NCI-H2081 (cell line): ENCODE results near the gene MUC2.

ENCODE experiments used
- DNase-seq, 2 experiments: peaks; one replicate each; lab custom pipeline; 2025; lab: John Stamatoyannopoulos, UW

Gene MUC2

DNA sequence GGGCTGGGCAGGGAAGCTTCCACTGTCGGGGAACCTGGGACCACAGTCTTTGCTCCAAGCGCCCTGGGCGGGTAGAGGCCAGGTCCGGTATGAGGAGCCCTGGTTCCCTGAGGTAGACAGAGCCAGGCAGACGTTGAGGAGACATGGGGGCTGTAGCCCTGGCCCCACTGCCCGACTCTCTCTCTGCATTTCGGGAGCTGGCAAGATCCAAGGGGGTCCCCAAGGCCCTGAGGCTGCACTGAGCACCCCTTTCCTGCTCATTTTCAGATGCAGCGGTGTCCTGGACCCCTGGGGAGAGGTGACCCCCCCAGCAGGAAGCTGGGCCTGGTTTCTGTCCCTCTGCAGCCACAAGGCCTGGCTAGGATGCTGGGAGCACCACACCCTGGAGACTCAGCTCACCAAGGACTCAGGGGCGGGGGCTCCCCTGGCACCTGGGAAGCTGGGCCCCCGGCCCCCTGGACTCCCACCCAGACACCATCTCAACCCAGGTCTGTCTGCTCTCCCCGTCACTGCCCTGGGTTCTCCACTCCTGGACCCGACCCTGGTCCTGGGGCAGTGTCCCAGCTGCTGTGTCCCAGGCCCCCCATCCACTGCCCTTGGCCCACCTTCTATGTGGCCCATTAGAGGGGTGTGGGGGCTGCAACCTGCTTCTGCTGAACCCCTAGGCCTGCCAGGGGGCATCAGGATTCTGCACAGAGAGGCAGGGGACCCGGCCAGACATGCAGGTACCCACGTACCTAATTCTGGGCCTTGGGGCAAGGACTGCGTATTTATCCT lies 23.1 kb upstream of the MUC2 start:
- no peak for DNase-seq

DNA sequence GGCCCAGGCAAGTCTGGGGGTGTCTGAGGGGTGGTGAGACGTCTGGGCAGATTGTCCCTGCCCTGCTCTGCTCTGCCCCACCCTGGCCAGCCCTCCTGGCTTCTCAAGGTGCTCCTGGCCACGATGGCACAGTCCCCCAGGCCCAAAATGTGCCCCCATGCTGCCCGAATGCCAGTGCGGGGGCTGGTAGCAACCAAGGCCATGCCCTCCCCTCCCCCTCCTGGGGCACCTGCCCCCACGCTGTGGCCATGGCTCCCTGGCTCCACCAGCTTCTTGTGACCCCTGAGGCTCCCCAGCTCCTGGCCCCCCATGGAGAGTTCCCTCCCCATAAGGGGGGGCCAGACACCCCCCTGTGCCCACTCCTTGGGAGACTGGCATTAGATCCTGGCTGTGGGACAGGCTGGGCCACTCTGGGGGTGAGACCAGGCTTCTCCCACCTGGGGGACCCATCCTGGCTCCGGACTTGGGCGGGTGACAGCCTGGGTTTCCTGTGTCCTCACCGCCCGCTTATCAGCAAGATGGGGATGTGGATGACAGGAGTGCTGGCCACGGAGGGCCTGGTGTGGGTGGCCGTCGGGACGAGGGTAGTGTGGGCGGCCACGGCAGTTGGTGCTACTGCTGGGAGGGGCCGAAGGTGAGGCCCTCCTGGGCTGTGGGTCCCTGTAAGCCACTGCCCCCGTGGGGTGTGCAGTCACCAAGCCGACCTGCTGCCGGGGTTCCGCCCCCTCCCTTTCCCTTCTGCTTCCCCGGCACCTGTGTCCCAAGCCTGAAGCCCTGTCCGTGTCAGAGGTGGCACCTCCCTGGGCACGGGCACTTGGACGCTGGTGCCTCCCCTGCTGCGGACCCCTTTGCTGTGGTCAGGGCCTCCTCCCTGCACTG lies 22.3 kb upstream of the MUC2 start:
- no peak for DNase-seq

DNA sequence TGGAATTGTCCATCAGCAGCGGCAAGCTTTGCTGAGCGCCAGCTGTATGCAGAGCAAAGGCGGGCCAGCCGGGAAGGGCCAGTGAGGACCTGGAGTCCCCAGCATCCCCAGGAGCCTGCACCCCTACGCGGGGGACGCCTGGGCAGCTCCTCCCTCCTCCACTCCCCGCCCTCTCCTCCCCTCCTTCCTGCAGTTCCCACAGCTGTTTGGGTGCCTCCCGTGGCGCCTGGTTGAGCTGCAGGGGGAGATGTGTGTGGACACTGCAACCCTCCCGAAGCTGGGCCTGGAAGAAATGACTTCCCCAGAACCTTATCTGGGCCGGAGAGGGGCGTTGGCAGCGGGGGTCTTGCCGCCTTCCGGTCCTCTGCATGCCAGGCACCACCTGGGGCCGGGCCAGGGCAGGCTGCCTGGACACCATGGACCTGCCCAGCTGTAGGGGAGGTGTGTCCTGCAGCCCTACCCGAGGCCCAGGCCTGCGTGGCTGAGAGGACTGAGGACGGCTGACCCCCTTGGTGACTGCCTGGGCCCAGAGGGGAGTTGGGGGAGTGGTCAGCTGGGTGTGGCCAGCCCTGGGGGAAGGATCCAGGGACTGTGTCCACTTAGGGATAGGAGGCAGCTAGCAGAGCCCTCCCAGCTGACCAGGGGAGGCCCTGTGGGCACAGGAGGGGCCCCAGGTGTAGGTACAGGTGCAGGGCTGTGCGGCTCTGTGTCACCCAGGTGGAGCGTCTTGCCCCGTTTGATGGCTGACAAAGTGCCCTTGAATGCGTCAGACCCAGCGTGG lies 21.4 kb upstream of the MUC2 start:
- DNase-seq: no peak

DNA sequence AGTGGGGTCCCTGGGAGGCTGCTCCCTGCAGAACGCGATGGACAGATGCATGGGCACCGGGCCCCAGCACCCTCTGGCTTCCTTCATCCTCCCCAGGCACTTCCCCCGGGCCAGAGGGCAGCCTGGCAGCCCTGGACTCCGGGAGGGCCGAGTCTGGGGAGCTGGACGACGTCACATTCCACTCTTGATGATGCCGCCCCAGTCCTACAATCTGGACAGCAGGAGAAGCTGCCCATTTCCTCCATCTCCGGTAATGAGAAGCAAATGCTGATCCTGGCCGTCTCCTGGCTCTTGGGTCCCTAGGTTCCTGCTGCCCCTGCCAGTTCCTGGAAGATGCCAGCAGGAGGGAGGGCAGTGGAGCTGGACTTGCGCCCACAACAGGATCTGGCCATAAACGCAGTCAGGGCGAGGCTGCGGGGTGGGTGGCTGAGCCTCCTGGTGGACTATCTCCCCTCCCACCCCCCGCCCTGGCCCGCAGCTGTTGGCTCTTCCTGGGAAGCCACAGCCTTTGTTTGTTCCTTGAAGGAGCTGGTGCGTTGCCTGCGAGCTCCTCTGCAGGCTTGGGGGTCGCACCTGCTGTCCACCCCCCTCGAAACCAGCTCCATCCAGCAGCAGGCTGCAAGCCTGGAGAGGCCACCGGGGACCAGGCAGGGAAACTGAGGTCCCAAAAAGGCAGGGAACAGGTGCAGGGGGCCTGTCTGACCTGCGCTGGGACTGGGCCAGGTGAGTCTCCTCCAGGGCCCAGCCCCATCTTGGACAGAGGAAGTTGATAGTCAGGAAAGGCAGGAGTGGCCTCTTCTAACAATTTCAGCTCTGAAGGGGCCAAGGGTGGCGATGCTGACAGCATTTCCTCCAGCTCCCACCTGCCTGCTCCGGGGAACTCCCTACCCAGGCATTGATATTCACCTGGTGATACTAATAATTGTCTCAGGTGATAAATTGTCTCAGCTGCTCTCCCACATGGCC lies 20.2 kb upstream of the MUC2 start:
- DNase-seq: no peak

DNA sequence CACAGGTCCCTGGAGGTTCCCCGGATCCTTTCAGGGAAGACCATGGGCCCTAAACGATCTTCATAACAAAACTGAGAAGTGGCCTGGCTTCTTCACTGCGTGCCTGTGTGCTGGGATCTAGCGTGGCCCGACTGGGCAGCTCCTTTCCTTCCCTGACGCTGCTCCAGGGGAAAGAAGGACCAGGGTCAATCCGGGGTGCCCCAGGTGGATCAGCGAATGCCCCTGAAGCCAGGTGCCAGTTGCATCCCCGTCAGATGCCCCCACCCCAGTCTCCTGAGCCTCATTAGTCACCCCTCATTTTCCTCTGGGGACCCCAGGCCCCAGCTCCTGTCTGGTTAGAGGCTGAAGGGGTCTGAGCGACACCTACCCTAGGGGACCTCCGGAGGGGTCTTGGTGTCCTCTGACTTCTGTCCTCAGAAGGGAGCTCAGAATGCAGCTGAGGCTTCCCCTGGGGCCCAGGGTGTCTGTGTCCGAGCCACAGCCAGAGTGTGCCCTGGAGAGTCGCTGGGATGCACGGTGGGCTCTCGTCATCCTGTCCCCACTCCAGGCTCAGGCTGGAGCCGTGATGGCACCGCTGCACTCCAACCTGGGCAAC lies 19.5 kb upstream of the MUC2 start:
- no peak for DNase-seq

DNA sequence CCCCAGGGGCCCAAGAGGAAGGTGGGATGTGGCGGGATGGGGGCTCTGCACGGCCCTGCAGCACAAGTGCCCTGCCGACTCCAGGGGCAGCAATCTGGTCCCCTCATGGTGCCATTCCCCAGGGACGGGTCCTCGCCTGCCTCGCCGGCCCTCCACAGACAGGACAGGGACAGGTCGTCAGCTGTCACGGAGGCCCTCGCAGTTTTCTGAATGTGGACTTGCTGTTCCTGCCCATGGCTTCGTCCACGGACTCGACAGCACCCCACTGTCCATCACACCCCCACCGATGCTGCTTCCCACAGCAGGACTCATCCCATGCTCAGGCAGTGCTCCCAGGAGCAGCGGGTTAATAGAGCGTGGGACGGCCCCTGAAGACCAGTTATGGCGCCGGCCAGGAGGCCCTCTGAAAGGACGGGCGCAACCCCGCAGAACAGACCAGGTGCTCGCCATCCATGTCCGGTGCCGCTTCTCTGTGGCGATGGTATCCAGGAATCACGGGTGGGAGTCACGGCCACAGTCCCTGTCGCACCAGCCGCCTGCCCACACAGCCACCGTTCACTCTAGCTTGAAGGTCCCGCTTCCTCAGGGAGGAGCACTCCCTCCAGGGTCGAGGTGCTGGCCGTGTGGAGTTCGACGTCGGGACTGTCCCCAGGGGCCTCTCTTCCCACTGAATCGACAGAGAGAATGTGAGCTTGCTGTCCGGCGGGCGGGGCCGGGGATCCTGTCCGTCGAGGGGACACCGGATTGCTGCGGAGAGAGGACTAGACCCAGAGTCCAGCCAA lies 18.5 kb upstream of the MUC2 start:
- no peak for DNase-seq

DNA sequence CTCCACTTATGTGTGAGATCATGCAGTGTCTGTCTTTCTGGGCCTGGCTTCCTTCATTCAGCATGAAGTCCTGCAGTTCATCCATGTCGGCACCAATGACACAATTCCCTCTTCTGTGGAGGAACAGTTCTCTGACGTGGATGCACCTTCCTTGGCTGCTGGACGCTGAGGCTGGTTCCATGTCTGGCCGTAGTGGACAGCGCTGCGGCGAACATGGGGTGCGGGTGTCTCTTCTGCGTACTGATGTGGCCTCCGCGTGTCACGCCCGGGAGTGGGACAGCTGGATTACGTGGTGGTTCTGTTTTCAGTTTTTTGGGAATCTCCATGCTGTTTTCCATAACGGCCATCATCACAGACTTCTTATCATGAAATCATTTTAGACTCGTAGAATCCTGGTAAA lies 16.9 kb upstream of the MUC2 start:
- no peak for DNase-seq

DNA sequence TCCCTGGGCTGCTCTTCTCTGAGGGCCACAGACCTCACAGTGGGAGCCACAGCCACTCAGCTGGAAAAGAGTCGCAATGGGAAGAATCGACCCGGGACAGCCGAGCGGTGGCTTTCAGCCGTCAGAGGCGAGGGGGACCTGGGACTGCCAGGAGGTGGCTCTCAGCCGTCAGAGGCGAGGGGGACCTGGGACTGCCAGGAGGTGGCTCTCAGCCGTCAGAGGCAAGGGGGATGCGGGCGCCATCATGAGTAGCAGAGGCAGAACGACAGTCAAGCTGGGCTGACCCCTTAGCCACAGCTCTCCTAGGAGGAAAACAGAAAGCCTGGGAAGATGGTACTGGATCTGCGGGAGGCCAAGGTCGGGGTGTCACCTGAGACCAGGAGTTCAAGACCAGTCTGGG lies 14.9 kb upstream of the MUC2 start:
- no peak for DNase-seq

DNA sequence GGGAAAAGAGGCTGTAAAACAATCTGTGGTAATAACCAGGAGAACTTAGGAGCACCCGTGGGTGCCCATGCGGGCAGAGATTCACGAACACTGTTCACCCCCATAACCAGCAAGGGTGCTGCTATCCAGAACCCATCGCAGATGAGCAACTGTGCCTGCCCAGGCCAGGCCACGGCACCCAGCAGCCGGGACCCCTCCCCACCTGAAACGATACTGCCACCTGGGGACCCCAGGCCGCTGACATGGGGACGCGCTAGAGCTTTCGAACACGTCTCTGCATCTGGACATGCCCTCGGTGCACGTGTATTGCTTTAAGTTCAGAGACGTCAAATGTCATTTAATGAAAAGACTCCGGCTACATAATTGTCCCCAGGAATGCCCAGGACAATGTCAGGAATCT lies 14.3 kb upstream of the MUC2 start:
- no peak for DNase-seq

DNA sequence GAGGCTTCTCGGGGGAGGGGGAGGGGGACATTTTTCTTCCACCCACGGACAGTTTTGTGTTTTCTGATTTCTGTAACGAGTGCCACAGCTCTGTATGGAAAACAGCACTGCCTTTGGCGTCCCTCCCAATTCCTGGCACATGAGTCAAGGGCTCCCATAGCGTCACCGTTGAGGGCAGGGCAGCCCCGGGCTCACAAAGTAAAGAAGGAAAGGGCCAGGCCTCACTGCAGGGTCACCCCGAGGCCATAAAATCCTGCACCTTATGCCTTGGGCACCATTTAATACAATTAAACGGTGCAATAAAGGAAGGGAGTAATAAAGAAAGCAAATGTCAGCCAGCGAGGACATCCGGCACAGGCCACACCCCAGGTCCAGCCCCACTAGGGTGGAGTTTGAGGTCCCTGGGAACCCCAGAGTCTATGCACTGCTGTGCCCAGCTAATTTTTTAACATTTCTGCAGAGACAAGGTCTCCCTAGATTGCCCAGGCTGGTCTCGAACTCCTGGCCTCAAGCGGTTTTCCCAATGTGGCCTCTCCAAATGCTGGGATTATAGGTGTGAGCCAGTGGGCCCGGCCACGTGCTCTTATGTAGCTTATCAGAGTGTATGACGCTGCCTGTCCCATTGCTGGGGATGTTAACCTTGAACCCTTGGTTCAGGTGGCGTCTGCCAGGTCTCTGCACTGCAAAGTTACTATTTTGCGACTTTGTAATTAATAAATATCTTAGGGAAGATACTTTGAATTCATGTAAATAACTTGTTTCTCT lies 13.6 kb upstream of the MUC2 start:
- no peak for DNase-seq

DNA sequence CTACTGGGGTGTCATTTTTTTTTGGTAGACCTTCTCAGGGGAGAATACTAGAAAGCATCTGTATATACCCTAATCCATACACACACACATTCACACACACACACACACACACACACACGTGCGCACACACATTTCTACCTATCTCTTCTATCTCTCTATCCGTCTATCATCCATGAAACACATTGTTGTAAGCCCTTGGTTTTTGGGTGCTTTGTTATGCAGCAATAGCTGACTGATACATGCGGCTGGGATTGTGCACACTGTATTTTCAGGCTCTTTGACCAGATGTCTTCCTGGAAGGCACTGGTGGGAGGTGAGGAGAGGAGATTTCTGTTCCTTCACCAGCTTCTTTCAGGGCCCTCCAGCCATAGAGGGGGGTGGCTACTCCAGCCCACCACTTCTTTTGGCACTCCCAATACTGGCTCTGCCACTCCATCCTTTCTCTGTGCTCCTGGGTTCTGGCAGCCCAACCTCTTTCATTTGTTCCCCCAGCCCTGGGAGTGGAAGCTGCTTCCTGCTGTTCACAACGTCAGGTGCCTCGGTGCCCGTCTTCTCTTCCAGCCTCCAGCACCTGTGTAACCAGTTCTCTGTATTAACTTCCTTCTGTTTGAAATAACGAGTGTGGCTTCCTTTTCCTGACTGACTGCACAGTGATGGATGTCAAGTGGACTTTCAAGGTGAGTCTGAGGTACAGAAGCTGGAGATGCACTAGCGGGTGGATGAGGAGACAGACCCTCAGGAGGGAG lies 12.4 kb upstream of the MUC2 start:
- no peak for DNase-seq

DNA sequence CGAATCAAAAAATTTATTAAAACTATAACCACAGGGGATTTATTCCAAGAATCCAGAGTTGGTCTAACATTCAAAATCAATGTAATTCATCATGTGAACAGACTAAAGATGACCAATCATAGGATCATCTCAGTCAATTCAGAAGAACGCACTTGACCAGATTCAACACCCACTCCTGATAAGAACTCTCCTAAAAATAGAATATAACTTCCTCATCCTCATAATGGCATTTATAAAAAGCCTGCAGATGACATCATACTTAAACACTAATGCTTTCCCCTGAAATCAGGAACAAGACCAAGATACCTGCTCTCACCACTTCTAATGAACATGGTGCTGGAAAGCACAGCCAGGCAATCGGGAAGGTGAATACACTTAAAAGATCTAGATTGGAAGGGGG lies 10.5 kb upstream of the MUC2 start:
- no peak for DNase-seq

DNA sequence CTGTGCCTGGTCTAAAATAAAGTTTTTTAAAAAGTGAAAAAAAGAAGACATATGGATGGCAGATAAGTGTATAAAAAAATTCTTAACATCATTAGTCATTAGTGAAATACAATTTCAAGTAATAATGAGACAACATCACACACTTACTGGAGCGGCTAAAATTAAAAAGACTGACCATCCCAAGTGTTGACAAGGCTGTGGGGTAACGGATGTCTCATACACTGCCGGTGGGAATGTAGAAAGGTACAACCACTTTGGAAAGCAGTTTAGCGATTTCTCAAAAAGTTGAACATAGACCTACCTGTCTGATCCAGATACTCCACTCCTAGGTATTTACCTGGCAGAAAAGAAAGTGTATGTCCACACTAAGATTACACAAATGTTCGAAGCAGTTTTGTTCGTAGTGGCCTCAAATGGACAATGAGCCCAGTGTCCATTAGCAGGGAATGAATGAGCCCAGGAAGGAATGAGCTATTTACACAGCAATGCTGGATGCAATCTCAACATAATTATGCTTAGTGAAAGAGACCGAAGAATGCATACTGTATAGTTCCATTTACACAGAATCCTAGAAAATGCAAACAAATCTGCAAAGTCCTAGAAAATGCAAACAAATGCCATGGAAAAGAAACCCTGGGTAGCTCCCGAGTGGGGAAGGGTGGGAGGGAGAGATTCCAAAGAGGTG lies 6.7 kb upstream of the MUC2 start:
- no peak for DNase-seq

DNA sequence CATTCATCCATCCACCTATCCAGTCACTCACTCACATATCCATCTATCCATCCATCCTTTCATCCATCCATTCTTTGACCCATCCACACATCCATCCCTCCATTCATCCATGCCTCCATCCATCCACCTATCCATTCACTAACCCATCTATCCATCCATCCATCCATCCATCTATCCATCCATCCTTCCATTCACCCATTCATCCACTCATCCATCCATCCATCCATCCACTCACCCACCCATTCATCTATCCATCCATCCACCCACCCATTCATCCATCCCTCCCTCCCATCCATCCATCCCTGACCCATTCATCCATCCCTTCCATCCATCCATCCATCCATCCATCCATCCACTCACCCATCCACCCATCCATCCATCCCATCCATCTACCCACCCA lies 4.9 kb upstream of the MUC2 start:
- DNase-seq: no peak

DNA sequence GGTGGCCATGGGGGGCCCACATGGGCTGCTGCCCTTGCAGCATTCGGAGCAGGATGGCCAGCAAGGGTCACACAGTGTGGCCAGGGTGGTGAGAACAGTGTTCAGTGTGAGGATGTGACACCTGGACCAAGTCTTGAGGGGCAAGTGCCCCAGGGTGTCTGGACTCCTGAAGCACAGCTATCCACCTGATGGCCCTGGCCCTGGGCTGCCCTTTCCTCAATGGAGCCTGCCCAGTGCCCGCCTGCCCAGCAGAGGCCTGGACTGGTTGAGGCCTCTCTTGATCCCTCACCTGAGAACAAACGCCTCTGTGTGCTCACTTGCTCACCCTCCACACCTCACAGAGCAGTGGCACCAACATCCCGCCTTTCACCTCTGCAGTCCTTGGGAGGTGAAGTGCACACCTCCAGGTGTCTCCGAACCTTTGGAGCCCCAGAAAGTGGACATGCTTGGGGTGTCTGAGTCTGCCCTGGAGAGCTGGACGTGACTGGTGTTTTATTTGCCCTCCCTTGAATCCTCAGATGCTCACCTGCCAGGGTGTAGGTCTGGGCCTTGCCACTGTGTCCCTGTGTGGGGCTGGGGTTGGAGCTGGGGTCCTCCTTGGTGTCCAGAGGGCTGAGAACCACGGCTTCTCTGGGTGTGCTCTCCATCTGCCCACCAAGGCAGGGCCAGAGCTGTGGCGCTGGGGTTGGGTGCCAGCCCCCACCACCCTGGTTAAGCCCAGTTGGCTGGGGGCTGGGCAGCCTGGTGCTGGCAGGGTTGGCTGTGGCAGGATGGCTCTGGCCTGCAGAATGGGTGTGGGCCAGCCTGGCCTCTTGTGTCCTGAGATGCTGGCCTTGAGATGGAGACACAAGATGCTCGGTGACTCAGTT lies 3.8 kb upstream of the MUC2 start:
- DNase-seq: no peak

DNA sequence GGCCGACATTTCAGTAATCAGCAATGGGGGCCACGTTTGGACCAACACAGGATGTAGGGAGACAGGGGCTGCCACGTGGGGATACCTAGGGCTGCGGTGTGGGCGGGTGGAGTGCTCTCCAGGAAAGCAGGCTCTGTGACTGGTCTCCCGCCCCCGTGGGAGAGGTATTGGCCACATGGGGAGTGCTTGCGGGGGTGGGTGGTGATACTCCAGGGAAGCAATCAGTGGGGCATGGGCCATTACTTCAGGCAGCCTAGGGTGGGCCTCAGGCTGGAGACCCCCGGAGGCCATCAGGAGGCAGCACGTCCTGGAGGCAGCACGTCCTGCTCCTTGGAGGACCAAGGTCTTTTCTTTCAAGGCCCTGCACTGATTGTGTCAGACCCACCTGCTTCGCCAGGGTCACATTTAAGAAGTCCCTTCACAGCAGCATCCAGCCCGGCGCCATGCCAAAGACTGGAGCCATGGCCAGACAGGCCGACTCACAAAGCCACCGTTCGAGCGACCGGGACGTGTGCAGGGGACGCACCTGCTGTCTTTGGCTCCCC lies 3.0 kb upstream of the MUC2 start:
- no peak for DNase-seq
